Caco-2 (cell line): ENCODE data around the gene VOPP1. TPM values are rescaled to one million over a fixed set of nuclear protein-coding genes. Genes with fewer than 3 reads are reported as not detected.

ENCODE experiments used
- BruUV-seq: library from RNA; stranded (reverse); fragments of 400-500 nt; replicated peaks from 2 replicates; lab custom pipeline; 2021; lab: Mats Ljungman, UMichigan
- CTCF ChIA-PET: fragments of 300-600 bp; sonication (Branson Sonifier 250); formaldehyde crosslinking; loops from one replicate; lab custom pipeline; 2022; ENCODE audit warnings: antibody characterized with exemption; lab: Charles Lee
- POLR2A ChIA-PET: fragments of 300-600 bp; sonication (Branson Sonifier 250); formaldehyde crosslinking; loops from one replicate; lab custom pipeline; 2022; ENCODE audit warnings: antibody characterized with exemption; lab: Charles Lee
- DNase-seq, 2 experiments: peaks; one replicate each; pipeline versions ENCODE4 v3.0.0 to v3.0.0-alpha.2; 2020 to 2022
- H3K27me3 ChIP-seq: replicated peaks from 2 replicates; pipeline ENCODE4 v1.6.0; 2011; ENCODE audit warnings: low read length; ENCODE audit not compliant: control insufficient read depth, insufficient read depth
- H3K36me3 ChIP-seq: 2 replicates; pipeline ENCODE4 v1.5.1; 2011; ENCODE audit warnings: low read length; ENCODE audit not compliant: control insufficient read depth, insufficient read depth
- H3K4me1 ChIP-seq: fragments of 250-450 bp; sonication (Bioruptor Pico); 2 replicates; pipeline ENCODE4 v1.5.1; 2020; ENCODE audit warnings: mild to moderate bottlenecking
- H3K4me3 ChIP-seq: 2 replicates; pipeline ENCODE4 v1.5.1; 2011; ENCODE audit warnings: low read depth, mild to moderate bottlenecking, control low read depth, low read length
- H3K9me3 ChIP-seq: fragments of 250-450 bp; sonication (Bioruptor Pico); 2 replicates; pipeline ENCODE4 v1.5.1; 2020; ENCODE audit warnings: mild to moderate bottlenecking, moderate library complexity
- H3K27ac Mint-ChIP-seq: one replicate; pipeline ENCODE4 v1.8.0; 2022; ENCODE audit warnings: mixed read lengths; ENCODE audit not compliant: unreplicated experiment
- H3K27me3 Mint-ChIP-seq: one replicate; pipeline ENCODE4 v1.8.0; 2022; ENCODE audit warnings: mixed read lengths; ENCODE audit not compliant: insufficient read depth, unreplicated experiment
- H3K36me3 Mint-ChIP-seq: one replicate; pipeline ENCODE4 v1.8.0; 2022; ENCODE audit warnings: mild to moderate bottlenecking, mixed read lengths; ENCODE audit not compliant: insufficient read depth, unreplicated experiment
- H3K4me1 Mint-ChIP-seq: one replicate; pipeline ENCODE4 v1.8.0; 2022; ENCODE audit warnings: low read depth, mixed read lengths; ENCODE audit not compliant: unreplicated experiment
- H3K4me3 Mint-ChIP-seq: one replicate; pipeline ENCODE4 v1.8.0; 2022; ENCODE audit warnings: mild to moderate bottlenecking, moderate library complexity, mixed read lengths; ENCODE audit not compliant: unreplicated experiment
- H3K9me3 Mint-ChIP-seq: one replicate; pipeline ENCODE4 v1.8.0; 2022; ENCODE audit warnings: mixed read lengths; ENCODE audit not compliant: unreplicated experiment
- CTCF ChIP-seq, 2 experiments: fragments of 200-600 bp in 1 of 2; IDR thresholded peaks; 1 replicate in 1 of 2; 2 replicates in 1 of 2; pipeline versions ENCODE4 v1.5.1 to v1.8.0; 2011 to 2022; ENCODE audit warnings: antibody characterized with exemption in 1 of 2, control low read depth in 1 of 2, inconsistent platforms in 1 of 2, low read depth in 1 of 2, low read length in 1 of 2, mild to moderate bottlenecking in 1 of 2, moderate library complexity in 1 of 2; ENCODE audit not compliant: insufficient read depth in 1 of 2, severe bottlenecking in 1 of 2, unreplicated experiment in 1 of 2
- intact Hi-C: fragments of 100-400 bp; cut with micrococcal nuclease; formaldehyde crosslinking; loops from one replicate; pipeline ENCODE4 v1.10.0; 2022; ENCODE audit not compliant: unreplicated experiment
- total RNA-seq: library from RNA; stranded (reverse); gene quantifications from 2 replicates; pipeline ENCODE4 v1.2.3, GENCODE V29; 2022

The VOPP1 gene
- total RNA-seq, 1 experiment from 2014 or later = 46.8 TPM

GRCh38 chr7:55594870-55595269 lies 22.6 kb upstream of the VOPP1 start:
- no peak for TF ChIP-seq CTCF (IDR thresholded peaks at IDR 0.05; ENCODE audit: insufficient read depth in 1 of 2, low read depth in 1 of 2, low read length in 1 of 2, severe bottlenecking in 1 of 2, unreplicated experiment in 1 of 2)
- ChIA-PET POLR2A (no interaction called here), CTCF (no interaction called here)
- intact Hi-C loops = loop anchor here (1.0 kb wide), 1 partner anchor 479 kb away; no protein-coding TSS in a partner anchor
- DNase-seq = no peak
- no TSS peak for BruUV-seq
- no peak overlapping the region for H3K4me3 ChIP-seq
- H3K4me1 ChIP-seq = no peaks in the 10 kb centered on the region
- Mint-ChIP-seq H3K27me3 (peaks cover 11% of the 10 kb centered on the region), H3K9me3 (peaks cover 4% of the 10 kb centered on the region), H3K36me3 (no peaks in the 10 kb centered on the region), H3K4me1 (no peaks in the 10 kb centered on the region), H3K4me3 (no peak overlapping the region), H3K27ac (no peak overlapping the region)
- no peaks in the 10 kb centered on the region for H3K36me3 ChIP-seq
- H3K9me3 ChIP-seq = no peaks in the 10 kb centered on the region
- H3K27me3 ChIP-seq = no peaks in the 10 kb centered on the region

DNA sequence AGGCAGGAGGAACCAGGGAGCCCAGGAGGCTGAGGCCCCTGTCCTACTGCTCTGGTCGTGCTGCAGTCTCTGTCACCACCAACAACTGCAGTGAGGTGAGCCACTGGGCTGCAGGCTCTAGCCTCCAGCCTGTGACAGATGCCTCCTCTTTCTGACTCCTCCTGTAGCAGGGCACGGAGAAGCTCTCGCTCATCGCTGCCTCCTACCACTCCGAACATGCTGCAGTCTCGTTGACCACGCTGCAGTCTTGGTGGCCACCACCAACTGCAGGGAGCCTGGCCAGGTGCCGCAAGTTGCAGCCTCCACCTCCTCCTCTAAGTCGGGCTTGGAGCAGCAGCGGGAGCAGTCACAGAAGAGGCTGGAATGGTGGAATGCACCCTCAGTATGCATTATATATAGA lies 22.1 kb upstream of the VOPP1 start:
- BruUV-seq = no TSS peak
- intact Hi-C loops = loop anchor here (1.0 kb wide), 1 partner anchor 480 kb away; no protein-coding TSS in a partner anchor

DNA sequence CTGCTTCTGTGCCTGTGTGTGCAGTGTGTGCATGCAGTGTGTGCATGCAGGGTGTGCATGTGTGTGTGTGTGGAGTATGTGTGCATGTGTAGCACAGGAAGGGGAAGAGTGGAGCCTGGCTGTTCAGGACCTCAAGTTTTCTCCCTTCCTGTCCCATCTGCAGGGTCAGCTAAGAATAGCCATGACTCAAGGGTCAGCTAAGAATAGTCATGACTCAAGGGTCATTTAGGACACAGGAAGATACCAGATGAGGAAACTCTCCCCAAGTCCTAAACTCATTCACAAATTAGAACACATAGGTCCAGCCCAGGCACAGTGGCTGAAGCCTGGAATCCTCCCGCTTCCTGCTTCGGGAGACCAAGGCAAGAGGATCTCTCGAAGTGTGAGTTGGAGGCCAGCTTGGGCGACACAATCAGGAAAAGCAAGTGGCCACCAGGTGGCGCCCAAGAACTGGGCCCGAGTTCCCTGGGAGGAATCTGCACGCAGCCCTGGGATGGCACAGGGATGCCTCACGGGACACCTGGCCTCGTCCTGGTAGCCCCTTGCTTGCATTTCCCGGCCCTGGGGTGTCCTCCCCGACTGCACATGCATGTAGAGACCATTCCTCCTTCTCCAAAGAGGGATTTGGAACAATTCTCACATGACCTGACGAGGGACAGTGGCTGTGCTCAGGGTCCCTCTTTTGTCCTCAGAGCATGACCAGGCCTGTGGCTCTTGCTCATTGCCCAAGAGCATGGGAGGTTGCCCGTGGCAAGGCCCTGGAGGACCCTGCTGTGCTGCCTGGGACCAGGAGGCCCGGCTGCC lies 21.4 kb upstream of the VOPP1 start:
- no TSS peak for BruUV-seq
- H3K27me3 ChIP-seq = no peaks in the 10 kb centered on the region
- Mint-ChIP-seq H3K27me3 (peaks cover 10% of the 10 kb centered on the region), H3K36me3 (no peaks in the 10 kb centered on the region), H3K4me3 (no peak overlapping the region), H3K4me1 (no peaks in the 10 kb centered on the region), H3K9me3 (no peaks in the 10 kb centered on the region), H3K27ac (no peak overlapping the region)
- H3K9me3 ChIP-seq = no peaks in the 10 kb centered on the region
- H3K4me3 ChIP-seq = no peak overlapping the region
- H3K4me1 ChIP-seq = no peaks in the 10 kb centered on the region
- TF ChIP-seq CTCF (IDR thresholded peaks at IDR 0.05; ENCODE audit: insufficient read depth in 1 of 2, low read depth in 1 of 2, low read length in 1 of 2, severe bottlenecking in 1 of 2, unreplicated experiment in 1 of 2) = peak; percentile 83 to 84
- intact Hi-C loops = loop anchor here (1.0 kb wide), 1 partner anchor 481 kb away; no protein-coding TSS in a partner anchor
- H3K36me3 ChIP-seq = no peaks in the 10 kb centered on the region
- DNase-seq = peak; percentile 69 to 80
- ChIA-PET POLR2A (no interaction called here), CTCF (interaction anchor here (0.9 kb wide), 1 partner anchor 160 kb away, joined by 3 read pairs; no protein-coding TSS in a partner anchor)

More for the DNA sequence above, 22.1 kb upstream of the VOPP1 start:
- no peaks in the 10 kb centered on the region for H3K9me3 Mint-ChIP-seq
- Histone ChIP-seq H3K4me3 (no peak overlapping the region), H3K9me3 (no peaks in the 10 kb centered on the region), H3K36me3 (no peaks in the 10 kb centered on the region), H3K4me1 (no peaks in the 10 kb centered on the region), H3K27me3 (no peaks in the 10 kb centered on the region)
- ChIA-PET POLR2A (no interaction called here), CTCF (no interaction called here)
- peaks cover 10% of the 10 kb centered on the region for H3K27me3 Mint-ChIP-seq
- no peak for TF ChIP-seq CTCF (IDR thresholded peaks at IDR 0.05; ENCODE audit: insufficient read depth in 1 of 2, low read depth in 1 of 2, low read length in 1 of 2, severe bottlenecking in 1 of 2, unreplicated experiment in 1 of 2)
- H3K4me1 Mint-ChIP-seq = no peaks in the 10 kb centered on the region
- no peak for DNase-seq
- H3K4me3 Mint-ChIP-seq = no peak overlapping the region
- H3K36me3 Mint-ChIP-seq = no peaks in the 10 kb centered on the region
- H3K27ac Mint-ChIP-seq = no peak overlapping the region
